Measurements from ENCODE around the gene C18orf63. TPM values are rescaled to one million over a fixed set of nuclear protein-coding genes. Genes with fewer than 3 reads are reported as not detected.

The C18orf63 gene
- total RNA-seq, 2 donors from 2014 or later: not detected

GRCh38 chr18:74329688-74330205 is 14.1 kb downstream of the C18orf63 start:
- DNase-seq: no peak
- H3K36me3 ChIP-seq (replicated peaks in 1 of 2; ENCODE audit: insufficient read depth in 1 of 2, low read depth in 2 of 2): no peaks in the 10 kb centered on the region
- H3K27me3 ChIP-seq: no peaks in the 10 kb centered on the region
- no peak for ATAC-seq
- no peaks in the 10 kb centered on the region for H3K4me1 ChIP-seq
- H3K4me3 ChIP-seq: no peak overlapping the region
- H3K27ac ChIP-seq: no peak overlapping the region
- intact Hi-C loops (cut with DNase I): no loop called here
- TF ChIP-seq POLR2A (IDR thresholded peaks at IDR 0.05) (no peak), CTCF (IDR thresholded peaks at IDR 0.05) (no peak)
- no peaks in the 10 kb centered on the region for H3K9me3 ChIP-seq
- WGBS, 2 donors: 64 to 68% methylated on average over 1 of the region's 1 CpG

GRCh38 chr18:74331404-74331803 is 15.8 kb downstream of the C18orf63 start:
- ATAC-seq (no peak), DNase-seq (no peak)
- H3K27ac ChIP-seq: no peak overlapping the region
- H3K4me1 ChIP-seq: no peaks in the 10 kb centered on the region
- H3K4me3 ChIP-seq: no peak overlapping the region
- TF ChIP-seq POLR2A (IDR thresholded peaks at IDR 0.05) (no peak), CTCF (IDR thresholded peaks at IDR 0.05) (peak in 4 of 7 experiments; percentile 27 to 36 (median 32))
- H3K36me3 ChIP-seq (replicated peaks in 1 of 2; ENCODE audit: insufficient read depth in 1 of 2, low read depth in 2 of 2): no peaks in the 10 kb centered on the region
- intact Hi-C loops (cut with DNase I): no loop called here
- no peaks in the 10 kb centered on the region for H3K27me3 ChIP-seq
- WGBS, 2 donors: 42 to 53% methylated on average over 2 of the region's 2 CpGs
- H3K9me3 ChIP-seq: no peaks in the 10 kb centered on the region

- intact Hi-C loops (cut with DNase I): no loop called here
Observed at GRCh38 chr18:74333091-74333490, 17.5 kb downstream of the C18orf63 start.

GRCh38 chr18:74334242-74334893 is 18.7 kb downstream of the C18orf63 start:
- Histone ChIP-seq H3K27me3 (no peaks in the 10 kb centered on the region), H3K36me3 (replicated peaks in 1 of 2; ENCODE audit: insufficient read depth in 1 of 2, low read depth in 2 of 2) (no peaks in the 10 kb centered on the region), H3K4me3 (no peak overlapping the region), H3K27ac (no peak overlapping the region), H3K4me1 (no peaks in the 10 kb centered on the region), H3K9me3 (no peaks in the 10 kb centered on the region)
- TF ChIP-seq CTCF (IDR thresholded peaks at IDR 0.05) (no peak), POLR2A (IDR thresholded peaks at IDR 0.05) (no peak)
- DNase-seq (no peak), ATAC-seq (no peak)
- intact Hi-C loops (cut with DNase I): no loop called here

More at GRCh38 chr18:74333091-74333490, 17.5 kb downstream of the C18orf63 start:
- no peak overlapping the region for H3K4me3 ChIP-seq
- no peaks in the 10 kb centered on the region for H3K36me3 ChIP-seq (replicated peaks in 1 of 2; ENCODE audit: insufficient read depth in 1 of 2, low read depth in 2 of 2)
- H3K27me3 ChIP-seq: no peaks in the 10 kb centered on the region
- ATAC-seq (no peak), DNase-seq (no peak)
- WGBS, 2 donors: 31 to 33% methylated on average over 1 of the region's 1 CpG
- TF ChIP-seq POLR2A (IDR thresholded peaks at IDR 0.05): no peak
- TF ChIP-seq CTCF (IDR thresholded peaks at IDR 0.05): no peak
- H3K27ac ChIP-seq: no peak overlapping the region
- no peaks in the 10 kb centered on the region for H3K9me3 ChIP-seq
- no peaks in the 10 kb centered on the region for H3K4me1 ChIP-seq

- no peaks in the 10 kb centered on the region for H3K36me3 ChIP-seq (replicated peaks in 1 of 2; ENCODE audit: insufficient read depth in 1 of 2, low read depth in 2 of 2)
- H3K27ac ChIP-seq: no peak overlapping the region
- H3K9me3 ChIP-seq: no peaks in the 10 kb centered on the region
- TF ChIP-seq CTCF (IDR thresholded peaks at IDR 0.05) (no peak), POLR2A (IDR thresholded peaks at IDR 0.05) (no peak)
- no peak overlapping the region for H3K4me3 ChIP-seq
- intact Hi-C loops (cut with DNase I): no loop called here
- DNase-seq: no peak
- no peak for ATAC-seq
- no peaks in the 10 kb centered on the region for H3K4me1 ChIP-seq
- no peaks in the 10 kb centered on the region for H3K27me3 ChIP-seq
Observed at GRCh38 chr18:74336656-74337055, 21.0 kb downstream of the C18orf63 start.
